DMS 273 treated with DMSO at 0.1 percent for 48 hours (cell line): ENCODE measurements around the gene LRRC10B.

Source experiments
- DNase-seq: peaks from one replicate; lab custom pipeline; 2025; lab: John Stamatoyannopoulos, UW

LRRC10B gene

DNA sequence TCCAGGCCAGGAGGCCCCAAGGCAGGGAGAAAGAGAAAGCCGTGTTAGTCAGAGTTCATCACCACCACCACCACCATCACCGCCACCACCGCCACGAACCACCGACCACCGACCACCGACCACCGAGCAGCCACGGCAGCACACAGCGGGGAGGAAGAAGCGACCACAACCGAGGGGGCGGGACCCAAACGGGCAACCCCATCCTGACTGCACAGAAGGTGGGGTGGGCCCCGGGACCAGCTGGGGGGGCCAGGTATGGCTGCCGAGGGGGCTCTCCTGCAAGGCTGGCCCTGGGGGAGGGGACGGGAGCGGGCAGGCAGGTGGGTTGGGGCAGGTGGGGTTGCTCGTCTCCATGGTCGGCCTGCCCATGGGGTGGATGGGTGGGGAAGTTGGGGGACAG lies 38.1 kb downstream of the LRRC10B start:
- DNase-seq, result no peak

GRCh38 chr11:61547246-61547645 lies 38.7 kb downstream of the LRRC10B start:
- no peak for DNase-seq

DNA sequence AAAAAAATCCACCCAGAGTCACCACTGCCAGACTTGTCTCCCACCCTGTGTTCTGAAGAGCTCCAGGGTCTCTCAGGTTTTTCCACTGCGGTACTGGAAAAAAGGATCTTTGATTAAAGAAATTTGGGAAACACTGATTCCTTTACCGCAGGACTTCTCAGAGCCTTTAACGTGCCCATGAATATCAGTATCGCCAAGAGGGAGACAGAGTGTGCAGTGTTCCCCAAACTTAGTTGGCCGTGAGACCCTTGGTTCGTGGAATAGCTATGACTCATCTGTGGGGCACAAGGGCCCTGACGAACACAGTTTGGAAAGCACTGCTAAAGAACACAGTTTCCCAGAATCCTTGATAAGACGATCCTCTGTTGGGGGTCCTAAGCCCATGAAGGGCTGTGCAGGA lies 40.6 kb downstream of the LRRC10B start:
- DNase-seq, result no peak

GRCh38 chr11:61549662-61550568 lies 41.4 kb downstream of the LRRC10B start:
- DNase-seq, result no peak

GRCh38 chr11:61550665-61551227 lies 42.2 kb downstream of the LRRC10B start:
- no peak for DNase-seq

DNA sequence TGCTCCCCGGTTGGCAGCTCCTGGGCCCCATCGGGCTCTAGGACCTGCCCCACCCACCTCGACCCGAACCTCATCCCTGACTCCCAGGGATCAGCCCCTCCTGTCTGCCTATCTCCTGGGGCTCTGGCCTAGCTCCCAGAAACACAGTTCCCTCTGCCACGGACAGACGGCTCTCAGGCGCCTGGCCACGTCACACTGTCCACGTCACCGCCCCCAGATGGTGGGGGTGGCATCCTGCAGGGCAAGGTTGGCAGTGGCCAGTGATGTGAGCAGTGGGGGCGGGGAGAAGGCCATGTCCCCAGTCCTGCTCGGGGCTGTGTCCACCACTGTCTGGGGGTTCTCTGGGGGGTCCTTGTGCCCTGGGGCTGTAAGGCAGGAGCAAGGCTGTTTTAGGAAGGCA lies 43.1 kb downstream of the LRRC10B start:
- DNase-seq, result no peak

- no peak for DNase-seq
These were observed 43.6 kb downstream of the LRRC10B start for GRCh38 chr11:61552108-61552635.

DNA sequence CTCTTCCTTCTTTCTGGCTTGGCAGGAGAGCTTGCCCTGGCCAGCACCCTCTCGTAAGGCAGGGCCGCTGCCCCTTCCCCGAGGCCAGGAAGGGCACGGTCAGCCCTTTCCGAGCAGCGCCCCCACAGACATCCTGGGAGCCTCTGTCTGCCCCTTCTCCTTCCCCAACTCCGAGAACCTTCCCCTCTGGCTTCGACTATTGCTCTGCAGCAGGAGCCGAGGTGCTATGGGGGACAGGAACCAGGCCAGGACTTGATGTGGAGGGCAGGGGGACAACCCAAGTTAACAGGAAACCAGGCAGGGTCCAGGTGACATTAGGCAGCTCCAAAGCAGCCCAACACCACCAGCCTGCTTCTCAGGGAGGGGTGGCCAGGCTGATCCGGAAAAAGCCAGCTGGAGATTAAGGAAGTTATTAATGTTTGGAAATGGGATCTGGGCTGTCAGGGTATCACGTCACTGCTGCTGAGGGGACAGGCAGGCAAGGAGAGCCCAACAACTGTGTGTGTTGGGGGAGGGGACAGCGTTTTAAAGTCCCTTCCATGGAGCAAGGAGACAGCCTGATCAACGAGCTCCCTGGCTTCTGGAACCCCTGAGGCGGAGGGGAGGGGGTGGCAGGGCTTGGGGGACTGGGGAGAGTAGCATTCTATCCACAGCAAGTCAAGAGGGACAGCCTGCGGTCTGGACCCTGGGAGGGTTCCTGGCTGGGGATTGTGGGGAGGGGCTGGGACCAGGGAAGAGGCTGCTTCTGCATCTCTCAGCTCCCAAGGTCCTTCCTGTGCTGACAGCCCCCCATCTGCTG lies 45.0 kb downstream of the LRRC10B start:
- DNase-seq, result no peak

DNA sequence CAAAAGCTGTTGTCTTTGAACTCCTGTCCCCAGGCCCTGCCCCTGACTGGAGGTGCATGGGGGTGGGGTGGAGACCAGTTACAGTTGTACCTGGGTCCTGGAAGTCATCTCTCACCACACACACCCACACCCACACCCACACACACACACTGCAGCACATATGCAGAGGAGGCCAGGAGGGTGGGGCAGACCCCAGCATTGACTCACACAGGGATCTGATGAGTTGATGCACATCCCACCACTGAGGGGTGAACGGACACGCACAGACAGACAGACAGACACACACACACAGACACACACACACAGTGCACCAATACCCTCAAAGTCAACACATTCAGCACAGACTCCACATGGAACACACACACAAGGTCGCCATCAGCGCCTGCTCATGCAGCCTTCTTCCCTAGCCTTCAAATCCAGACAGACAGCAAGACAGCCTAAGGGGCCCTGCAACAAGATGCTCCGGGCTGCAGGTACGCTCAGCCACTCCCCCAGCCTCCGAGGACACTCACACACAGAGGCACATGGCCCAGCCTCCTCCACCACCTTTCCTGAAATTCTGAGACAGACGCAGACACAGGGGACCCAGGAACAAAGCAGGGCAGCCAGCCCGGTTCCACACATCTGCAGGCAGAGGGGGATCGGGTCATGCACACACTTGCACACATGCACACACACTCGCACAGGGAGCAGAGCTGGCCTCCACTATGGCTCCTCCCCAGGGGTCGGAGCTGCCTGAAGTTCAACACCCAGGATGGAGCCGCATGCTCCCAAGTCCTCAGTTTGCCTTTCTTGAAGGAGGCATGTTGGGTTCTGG lies 45.8 kb downstream of the LRRC10B start:
- DNase-seq, result no peak

DNA sequence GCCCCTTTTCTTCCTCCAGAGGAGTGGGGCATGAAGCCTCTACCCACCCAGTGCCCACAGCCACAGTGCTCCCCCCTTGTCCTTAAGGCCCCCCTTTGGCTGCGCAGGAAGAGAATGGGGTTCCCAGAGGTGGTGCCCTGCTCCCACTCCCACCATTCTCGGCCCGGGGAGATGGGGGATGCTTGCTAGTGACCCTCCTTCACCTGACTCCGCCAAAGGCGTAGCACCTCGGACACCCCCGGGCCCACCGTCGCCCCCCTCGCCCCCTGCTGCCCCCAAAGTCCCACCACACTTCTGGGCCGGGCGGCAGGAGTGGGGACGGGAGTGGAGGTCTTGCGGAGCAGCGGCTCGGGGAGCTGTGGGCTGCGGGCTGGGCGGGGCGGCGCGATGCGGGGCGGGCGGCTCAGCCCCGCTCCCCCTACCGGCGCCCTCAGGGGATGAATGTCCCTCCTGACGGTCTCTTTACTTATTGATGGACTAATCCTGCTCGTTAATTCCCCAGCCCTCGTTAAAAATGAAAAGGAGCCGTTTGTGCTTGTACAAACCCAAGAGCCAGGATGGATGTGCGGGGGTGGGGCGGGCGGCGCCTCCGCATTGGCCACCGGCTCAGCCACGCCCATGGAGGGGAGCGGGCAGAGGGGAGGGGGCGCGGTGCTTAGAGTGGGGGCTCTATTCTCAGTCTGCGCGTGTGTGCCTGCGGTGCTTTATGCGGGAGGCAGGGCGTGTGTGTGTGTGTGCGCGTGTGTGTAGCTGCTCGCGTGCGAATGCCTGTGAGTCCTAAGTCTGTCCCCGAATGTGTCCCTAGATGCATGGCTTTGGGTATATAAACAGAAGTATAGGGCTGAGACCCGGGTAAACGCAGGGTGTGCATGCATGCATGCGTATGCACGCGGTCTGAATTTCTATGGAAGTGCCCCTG lies 46.8 kb downstream of the LRRC10B start:
- DNase-seq, result no peak

DNA sequence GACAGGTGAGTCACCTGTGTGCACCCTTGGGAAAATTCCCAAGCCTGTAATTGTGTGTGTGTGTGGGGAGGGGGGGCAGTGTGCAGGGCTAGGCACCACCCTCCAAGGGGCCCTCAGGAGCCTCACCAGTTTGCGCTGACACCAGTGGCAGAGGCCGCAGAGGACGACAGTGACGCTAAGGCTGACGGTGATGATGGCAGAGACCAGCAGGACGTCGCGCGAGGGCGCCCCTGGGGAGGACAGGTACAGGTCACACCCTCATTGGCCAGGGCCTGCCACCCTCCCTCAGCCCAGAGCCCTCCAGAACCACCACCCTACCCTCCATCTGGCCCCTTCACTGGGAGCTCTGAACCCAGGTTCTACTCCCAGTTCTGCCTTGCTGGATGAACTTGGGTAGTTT lies 47.4 kb downstream of the LRRC10B start:
- DNase-seq, result no peak

GRCh38 chr11:61556621-61557020 lies 48.1 kb downstream of the LRRC10B start:
- DNase-seq, result no peak
